Activated T-helper 1 cell treated with Interleukin-2 at 50 U/mL for 16 hours (primary cell): Measurements from ENCODE around the gene DTX1.

Experiments
- DNase-seq: peaks from one replicate; pipeline ENCODE4 v3.0.0-alpha.2; 2020; ENCODE audit warnings: low read depth

The DTX1 gene

GRCh38 chr12:113056631-113057488 is at the start of gene DTX1:
Gene DTX1, plus strand, starts transcription at chr12:113056730. Its CDS starts 1,463 bp downstream, at chr12:113058193.
- DNase-seq: peak; percentile 14

- DNase-seq: no peak
These were observed 49.4 kb upstream of the DTX1 start for GRCh38 chr12:113007166-113007565.

- no peak for DNase-seq
These were observed 45.8 kb upstream of the DTX1 start for GRCh38 chr12:113010701-113011100.

GRCh38 chr12:113014565-113014964 is 42.0 kb upstream of the DTX1 start:
- no peak for DNase-seq

- no peak for DNase-seq
These were observed 39.7 kb upstream of the DTX1 start for GRCh38 chr12:113016796-113017195.

- no peak for DNase-seq
These were observed 37.5 kb upstream of the DTX1 start for GRCh38 chr12:113019025-113019424.

- DNase-seq: no peak
These were observed 35.0 kb upstream of the DTX1 start for GRCh38 chr12:113021500-113021899.

GRCh38 chr12:113022563-113023297 is 33.8 kb upstream of the DTX1 start:
- DNase-seq: no peak

GRCh38 chr12:113027726-113028125 is 28.8 kb upstream of the DTX1 start:
- no peak for DNase-seq

GRCh38 chr12:113030875-113031525 is 25.5 kb upstream of the DTX1 start:
- no peak for DNase-seq

- DNase-seq: no peak
These were observed 16.6 kb upstream of the DTX1 start for GRCh38 chr12:113039911-113040445.

- no peak for DNase-seq
These were observed 15.8 kb upstream of the DTX1 start for GRCh38 chr12:113040722-113041171.

GRCh38 chr12:113041560-113041959 is 15.0 kb upstream of the DTX1 start:
- DNase-seq: no peak

- DNase-seq: no peak
These were observed 13.3 kb upstream of the DTX1 start for GRCh38 chr12:113043240-113043639.

GRCh38 chr12:113044516-113044915 is 12.0 kb upstream of the DTX1 start:
- DNase-seq: no peak

GRCh38 chr12:113048716-113049127 is 7.8 kb upstream of the DTX1 start:
- DNase-seq: peak; percentile 33

- no peak for DNase-seq
These were observed 6.4 kb upstream of the DTX1 start for GRCh38 chr12:113049976-113050742.

- no peak for DNase-seq
These were observed 5.7 kb upstream of the DTX1 start for GRCh38 chr12:113050795-113051194.

- DNase-seq: no peak
These were observed 4.8 kb upstream of the DTX1 start for GRCh38 chr12:113051759-113052158.

- no peak for DNase-seq
These were observed 4.2 kb upstream of the DTX1 start for GRCh38 chr12:113052326-113052725.

- no peak for DNase-seq
These were observed 1.5 kb upstream of the DTX1 start for GRCh38 chr12:113054948-113055486.
